Measurements from ENCODE around the gene CCDC33.
"Not testable (repeated sequence)": the region's sequence is repeated elsewhere in the genome, so short reads cannot be mapped to it uniquely, and the experiment has no call there.

The CCDC33 gene

GRCh38 chr15:74338676-74339075, 102.5 kb downstream of the CCDC33 start:
- DNase-seq, result no peak

GRCh38 chr15:74339371-74339770, 103.2 kb downstream of the CCDC33 start:
- DNase-seq, result no peak

GRCh38 chr15:74340150-74340549, 104.0 kb downstream of the CCDC33 start:
- DNase-seq, result no peak

GRCh38 chr15:74343127-74343796, 107.1 kb downstream of the CCDC33 start:
- DNase-seq, result no peak

GRCh38 chr15:74343797-74344127, 107.6 kb downstream of the CCDC33 start:
- no peak for DNase-seq

GRCh38 chr15:74345051-74345450, 108.9 kb downstream of the CCDC33 start:
- no peak for DNase-seq

GRCh38 chr15:74347757-74348250, 111.7 kb downstream of the CCDC33 start:
- DNase-seq, result no peak

- DNase-seq, result no peak
These were observed 113.2 kb downstream of the CCDC33 start for GRCh38 chr15:74349241-74349778.

- DNase-seq, result no peak
These were observed 114.5 kb downstream of the CCDC33 start for GRCh38 chr15:74350295-74351275.

GRCh38 chr15:74351670-74352069, 115.5 kb downstream of the CCDC33 start:
- no peak for DNase-seq

GRCh38 chr15:74352393-74352910, 116.3 kb downstream of the CCDC33 start:
- DNase-seq, result no peak

- DNase-seq, result not testable (repeated sequence)
These were observed 117.9 kb downstream of the CCDC33 start for GRCh38 chr15:74353992-74354391.

GRCh38 chr15:74356050-74356449, 119.9 kb downstream of the CCDC33 start:
- DNase-seq, result not testable (repeated sequence)

GRCh38 chr15:74357514-74357913, 121.4 kb downstream of the CCDC33 start:
- DNase-seq, result not testable (repeated sequence)

GRCh38 chr15:74359376-74359775, 123.2 kb downstream of the CCDC33 start:
- not testable (repeated sequence) for DNase-seq

GRCh38 chr15:74360855-74361254, 124.7 kb downstream of the CCDC33 start:
- DNase-seq, result not testable (repeated sequence)

GRCh38 chr15:74362482-74362881, 126.4 kb downstream of the CCDC33 start:
- no peak for DNase-seq

GRCh38 chr15:74364936-74365597, 128.9 kb downstream of the CCDC33 start:
- no peak for DNase-seq

GRCh38 chr15:74365598-74366445, 129.7 kb downstream of the CCDC33 start:
- no peak for DNase-seq

- DNase-seq, result no peak
These were observed 131.2 kb downstream of the CCDC33 start, which contains the start of gene CYP11A1 for GRCh38 chr15:74367296-74367854. CYP11A1 (minus strand) TSS chr15:74367646; CDS start chr15:74367585, 61 bp downstream.

- no peak for DNase-seq
These were observed 132.0 kb downstream of the CCDC33 start for GRCh38 chr15:74368121-74368520.
